Eye (tissue), 1 donor: Measurements from ENCODE around the gene TUSC7.

Experiments
- DNase-seq: peaks from one replicate; pipeline ENCODE4 v3.0.0-alpha.2; 2015

Gene TUSC7

GRCh38 chr3:116709479-116709878 is at the start of gene TUSC7:
Gene TUSC7 (plus strand): TSS chr3:116709779.
- DNase-seq: no peak

- no peak for DNase-seq
Observed at GRCh38 chr3:116661196-116661595, 48.4 kb upstream of the TUSC7 start.

GRCh38 chr3:116663161-116664110 is 46.1 kb upstream of the TUSC7 start:
- peak; percentile 14 for DNase-seq

GRCh38 chr3:116667324-116667723 is 42.3 kb upstream of the TUSC7 start:
- no peak for DNase-seq

- DNase-seq: no peak
Observed at GRCh38 chr3:116667791-116668190, 41.8 kb upstream of the TUSC7 start.

GRCh38 chr3:116669576-116669975 is 40.0 kb upstream of the TUSC7 start:
- no peak for DNase-seq

GRCh38 chr3:116671151-116671550 is 38.4 kb upstream of the TUSC7 start:
- DNase-seq: no peak

- DNase-seq: no peak
Observed at GRCh38 chr3:116678853-116679252, 30.7 kb upstream of the TUSC7 start.

- no peak for DNase-seq
Observed at GRCh38 chr3:116691041-116691440, 18.5 kb upstream of the TUSC7 start.

GRCh38 chr3:116701070-116701469 is 8.5 kb upstream of the TUSC7 start:
- no peak for DNase-seq

- DNase-seq: no peak
Observed at GRCh38 chr3:116702334-116702733, 7.2 kb upstream of the TUSC7 start.

- DNase-seq: no peak
Observed at GRCh38 chr3:116707531-116707930, 2.0 kb upstream of the TUSC7 start.

GRCh38 chr3:116716490-116716889 is 6.9 kb downstream of the TUSC7 start:
- peak; percentile 11 for DNase-seq

GRCh38 chr3:116717566-116717965 is 8.0 kb downstream of the TUSC7 start:
- DNase-seq: no peak

- no peak for DNase-seq
Observed at GRCh38 chr3:116728454-116728853, 18.9 kb downstream of the TUSC7 start.

GRCh38 chr3:116734243-116734642 is 24.7 kb downstream of the TUSC7 start:
- DNase-seq: no peak

GRCh38 chr3:116739678-116740077 is 30.1 kb downstream of the TUSC7 start:
- peak; percentile 58 for DNase-seq

GRCh38 chr3:116740293-116740692 is 30.7 kb downstream of the TUSC7 start:
- DNase-seq: no peak

GRCh38 chr3:116741467-116741866 is 31.9 kb downstream of the TUSC7 start:
- DNase-seq: peak; percentile 29

- no peak for DNase-seq
Observed at GRCh38 chr3:116743062-116743461, 33.5 kb downstream of the TUSC7 start.

- no peak for DNase-seq
Observed at GRCh38 chr3:116749388-116749787, 39.8 kb downstream of the TUSC7 start.

- DNase-seq: peak; percentile 71
Observed at GRCh38 chr3:116757315-116757714, 47.7 kb downstream of the TUSC7 start.

- DNase-seq: no peak
Observed at GRCh38 chr3:116759316-116759715, 49.7 kb downstream of the TUSC7 start.
